GM12891 (cell line): ENCODE results near the gene LGALS16.

ENCODE experiments used
- POLR2A ChIP-seq: IDR thresholded peaks from 2 replicates; pipeline ENCODE4 v1.6.1; 2011; ENCODE audit warnings: low read depth, low read length, control low read depth
- POLR2AphosphoS5 ChIP-seq: IDR thresholded peaks from 2 replicates; pipeline ENCODE4 v1.6.1; 2011; ENCODE audit warnings: low read depth, low read length, control low read depth
- POU2F2 ChIP-seq: IDR thresholded peaks from 2 replicates; pipeline ENCODE4 v1.6.1; 2011; ENCODE audit warnings: low read depth, mild to moderate bottlenecking, control low read depth, low read length, moderate library complexity

- peak; percentile 72; the same call in 1 of the 2 replicates for TF ChIP-seq POLR2A
- peak; percentile 76; the same call in 1 of the 2 replicates for TF ChIP-seq POLR2AphosphoS5
- TF ChIP-seq POU2F2: peak; percentile 83; the same call in 1 of the 2 replicates
Measured at GRCh38 chr19:39679056-39679790, 23.5 kb downstream of the LGALS16 start.
